HCT116 (cell line): ENCODE results near the gene TARS3. TPM values are rescaled to one million over a fixed set of nuclear protein-coding genes. Genes with fewer than 3 reads are reported as not detected.

Experiments used
- ATAC-seq: fragments of 200-7000 bp; cut with Tn5 transposase; 2 replicates; pipeline ENCODE4 v1.9.1; 2020; ENCODE audit warnings: mild to moderate bottlenecking, moderate library complexity
- BruUV-seq: library from RNA; stranded (reverse); fragments of 400-500 nt; replicated peaks from 2 replicates; lab custom pipeline; 2021; lab: Mats Ljungman, UMichigan
- CTCF ChIA-PET: fragments of 300-600 bp; sonication (Branson Sonifier 250); formaldehyde crosslinking; loops from one replicate; lab custom pipeline; 2021; ENCODE audit warnings: antibody characterized with exemption; lab: Charles Lee
- POLR2A ChIA-PET: fragments of 300-600, 350-600 bp; sonication (Branson Sonifier 250); formaldehyde crosslinking; loops from one replicate; lab custom pipeline; 2021; ENCODE audit warnings: antibody characterized with exemption; lab: Charles Lee
- RAD21 ChIA-PET, 2 experiments: fragments of 300-600 bp; sonication (Branson Sonifier 250); formaldehyde crosslinking; loops; one replicate each; lab custom pipeline; 2023; ENCODE audit warnings: low total read pairs in 2 of 2; ENCODE audit not compliant: uncharacterized antibody in 2 of 2, unreplicated experiment in 2 of 2, low non-redundant PET in 1 of 2; lab: Charles Lee
- DNase-seq: peaks from one replicate; pipeline ENCODE4 v3.0.0-alpha.2; 2010; ENCODE audit warnings: low read depth, low spot score
- H2AFZ ChIP-seq: fragments of 200-600 bp; shearing (Covaris generic), sonication (generic); 2 replicates; pipeline ENCODE4 v1.6.1; 2017; ENCODE audit warnings: low read depth, mixed run types, mixed read lengths, antibody characterized with exemption, low read length; ENCODE audit not compliant: poor library complexity, severe bottlenecking
- H3K27ac ChIP-seq: 2 replicates; pipeline ENCODE4 v1.5.1; 2012; ENCODE audit warnings: low read depth, low read length
- H3K27me3 ChIP-seq: fragments of 200-600 bp; sonication (generic); 2 replicates; pipeline ENCODE4 v1.6.1; 2016; ENCODE audit warnings: mixed run types, low read length, mixed read lengths; ENCODE audit not compliant: insufficient read depth
- H3K36me3 ChIP-seq, 2 experiments: fragments of 200-500 bp in 1 of 2; fragments of 200-600 bp in 1 of 2; sonication (Bioruptor generic) in 1 of 2; sonication (generic) in 1 of 2; 2 replicates each; pipeline versions ENCODE4 v1.5.1 to v1.6.1; 2014 to 2016; ENCODE audit warnings: low read length in 2 of 2, inconsistent platforms in 1 of 2, mixed read lengths in 1 of 2, mixed run types in 1 of 2; ENCODE audit not compliant: insufficient read depth in 2 of 2, control insufficient read depth in 1 of 2
- H3K4me1 ChIP-seq, 2 experiments: fragments of 200-600 bp in 1 of 2; sonication (generic) in 1 of 2; 2 replicates each; pipeline versions ENCODE4 v1.5.1 to v1.6.1; 2012 to 2017; ENCODE audit warnings: low read length in 2 of 2, inconsistent platforms in 1 of 2, mild to moderate bottlenecking in 1 of 2, mixed read lengths in 1 of 2, mixed run types in 1 of 2, moderate library complexity in 1 of 2; ENCODE audit not compliant: insufficient read depth in 2 of 2, control insufficient read depth in 1 of 2
- H3K4me2 ChIP-seq: fragments of 200-600 bp; sonication (generic); 2 replicates; pipeline ENCODE4 v1.6.1; 2017; ENCODE audit warnings: mixed run types, low read length, mixed read lengths
- H3K4me3 ChIP-seq, 2 experiments: fragments of 200-600 bp in 1 of 2; sonication (generic) in 1 of 2; replicated peaks in 1 of 2; 2 replicates each; pipeline ENCODE4 v1.5.1; 2011 to 2016; ENCODE audit warnings: low read length in 2 of 2, control low read depth in 1 of 2, low read depth in 1 of 2, mild to moderate bottlenecking in 1 of 2, mixed read lengths in 1 of 2, mixed run types in 1 of 2
- H3K79me2 ChIP-seq: fragments of 200-600 bp; sonication (generic); 2 replicates; pipeline ENCODE4 v1.6.1; 2017; ENCODE audit warnings: mild to moderate bottlenecking, mixed run types, low read length, moderate library complexity, mixed read lengths; ENCODE audit not compliant: insufficient read depth
- H3K9ac ChIP-seq: fragments of 200-600 bp; sonication (generic); 2 replicates; pipeline ENCODE4 v1.6.1; 2016; ENCODE audit warnings: low read length, mixed read lengths
- H3K9me2 ChIP-seq: fragments of 200-600 bp; sonication (generic), shearing (Covaris generic); 2 replicates; pipeline ENCODE4 v1.6.1; 2017; ENCODE audit warnings: mixed run types, mild to moderate bottlenecking, moderate library complexity; ENCODE audit not compliant: insufficient read depth
- H3K9me3 ChIP-seq, 2 experiments: fragments of 200-500 bp in 1 of 2; fragments of 200-600 bp in 1 of 2; sonication (Bioruptor generic) in 1 of 2; sonication (generic) in 1 of 2; 2 replicates each; pipeline ENCODE4 v1.6.1; 2014 to 2017; ENCODE audit warnings: low read length in 2 of 2, mixed read lengths in 2 of 2, inconsistent platforms in 1 of 2, low read depth in 1 of 2, mild to moderate bottlenecking in 1 of 2, mixed run types in 1 of 2, moderate library complexity in 1 of 2; ENCODE audit not compliant: control insufficient read depth in 1 of 2, insufficient read depth in 1 of 2
- H4K20me1 ChIP-seq: fragments of 200-600 bp; sonication (generic), shearing (Covaris generic); 2 replicates; pipeline ENCODE4 v1.6.1; 2017; ENCODE audit warnings: mixed run types, mild to moderate bottlenecking, moderate library complexity; ENCODE audit not compliant: insufficient read depth
- CBX3 ChIP-seq: IDR thresholded peaks from 2 replicates; pipeline ENCODE4 v1.6.1; 2012; ENCODE audit warnings: low read depth
- CEBPB ChIP-seq: IDR thresholded peaks from 2 replicates; pipeline ENCODE4 v1.6.1; 2012; ENCODE audit warnings: low read depth
- EGR1 ChIP-seq: IDR thresholded peaks from 2 replicates; pipeline ENCODE4 v1.6.1; 2012; ENCODE audit warnings: low read depth
- ELF1 ChIP-seq: IDR thresholded peaks from 2 replicates; pipeline ENCODE4 v1.6.1; 2012; ENCODE audit warnings: low read depth, borderline replicate concordance
- EZH2 ChIP-seq: fragments of 200-600 bp; sonication (generic); IDR thresholded peaks from 2 replicates; pipeline ENCODE4 v1.6.1; 2017; ENCODE audit warnings: antibody characterized with exemption, mixed run types
- EZH2phosphoT487 ChIP-seq: fragments of 200-600 bp; IDR thresholded peaks from 2 replicates; pipeline ENCODE4 v1.6.1; 2018; ENCODE audit warnings: antibody characterized with exemption, borderline replicate concordance
- FOSL1 ChIP-seq: IDR thresholded peaks from 2 replicates; pipeline ENCODE4 v1.6.1; 2012; ENCODE audit warnings: low read depth
- POLR2AphosphoS5 ChIP-seq: IDR thresholded peaks from 2 replicates; pipeline ENCODE4 v1.6.1; 2011; ENCODE audit warnings: mild to moderate bottlenecking, low read depth, low read length, moderate library complexity
- SP1 ChIP-seq: IDR thresholded peaks from 2 replicates; pipeline ENCODE4 v1.6.1; 2012; ENCODE audit warnings: low read depth
- SRF ChIP-seq: IDR thresholded peaks from 2 replicates; pipeline ENCODE4 v1.6.1; 2012; ENCODE audit warnings: low read depth
- TCF7L2 ChIP-seq: IDR thresholded peaks from 2 replicates; pipeline ENCODE4 v1.7.0; 2011; ENCODE audit warnings: borderline replicate concordance, inconsistent platforms; ENCODE audit not compliant: insufficient read depth, insufficient read length; ENCODE audit errors: extremely low read depth
- ZFX ChIP-seq: fragments of 450-650 bp; IDR thresholded peaks from 2 replicates; pipeline ENCODE4 v1.6.1; 2017
- ZNF274 ChIP-seq: fragments of 200-500 bp; sonication (Bioruptor generic); IDR thresholded peaks from 2 replicates; pipeline ENCODE4 v1.6.1; 2014; ENCODE audit warnings: mild to moderate bottlenecking, low read depth, low read length, inconsistent platforms
- intact Hi-C: fragments of 100-400 bp; cut with micrococcal nuclease; formaldehyde crosslinking; loops from 2 replicates; pipeline ENCODE4 v1.10.0; 2022
- total RNA-seq: library from RNA; stranded (reverse); gene quantifications from one replicate; pipeline ENCODE4 v1.2.1, GENCODE V29; 2021; ENCODE audit not compliant: unreplicated experiment
- TF ChIP-seq, protein P1 (sequence below), 3 experiments: fragments of 200-600 bp in 1 of 3; sonication (generic) in 1 of 3; IDR thresholded peaks in 2 of 3; conservative IDR thresholded peaks in 1 of 3; 2 replicates each; pipeline ENCODE4 v1.5.1; 2012 to 2017; ENCODE audit warnings: low read depth in 2 of 3, low read length in 2 of 3, antibody characterized with exemption in 1 of 3, borderline replicate concordance in 1 of 3, control low read depth in 1 of 3, mild to moderate bottlenecking in 1 of 3, mixed read lengths in 1 of 3, mixed run types in 1 of 3, moderate library complexity in 1 of 3; ENCODE audit not compliant: insufficient read depth in 1 of 3
- TF ChIP-seq, protein P2 (sequence below): IDR thresholded peaks from 2 replicates; pipeline ENCODE4 v1.6.1; 2011; ENCODE audit warnings: mild to moderate bottlenecking, low read length, moderate library complexity; ENCODE audit not compliant: insufficient replicate concordance; ENCODE audit errors: extremely low read depth
- TF ChIP-seq, protein P3 (sequence below): IDR thresholded peaks from 2 replicates; pipeline ENCODE4 v1.6.1; 2012; ENCODE audit warnings: low read depth
- TF ChIP-seq, protein P4 (sequence below): IDR thresholded peaks from 2 replicates; pipeline ENCODE4 v1.6.1; 2012

The TARS3 gene
- total RNA-seq, 1 experiment from 2014 or later = 11.1 TPM

- H4K20me1 ChIP-seq = no peaks in the 10 kb centered on the region
- intact Hi-C loops = no loop called here
- H3K4me2 ChIP-seq = no peak overlapping the region
- no peaks in the 10 kb centered on the region for H3K27me3 ChIP-seq
- H3K9me3 ChIP-seq = no peaks in the 10 kb centered on the region
- H3K4me1 ChIP-seq = peaks cover 6 to 18% of the 10 kb centered on the region in 2 experiments; a peak in 2 of 4 replicates
- ChIA-PET RAD21 (no interaction called here), CTCF (interaction anchor here (0.8 kb wide), 1 partner anchor 348 kb away, joined by 3 read pairs; no protein-coding TSS in a partner anchor), POLR2A (no interaction called here)
- ATAC-seq = no peak
- H3K36me3 ChIP-seq = peaks cover 33% of the 10 kb centered on the region in 2 experiments; a peak in 3 of 4 replicates
- no peak overlapping the region for H3K27ac ChIP-seq
- H3K4me3 ChIP-seq = no peak overlapping the region
- no peak for TF ChIP-seq EZH2phosphoT487
- TF ChIP-seq ZFX = no peak
- TF ChIP-seq, protein P1, sequence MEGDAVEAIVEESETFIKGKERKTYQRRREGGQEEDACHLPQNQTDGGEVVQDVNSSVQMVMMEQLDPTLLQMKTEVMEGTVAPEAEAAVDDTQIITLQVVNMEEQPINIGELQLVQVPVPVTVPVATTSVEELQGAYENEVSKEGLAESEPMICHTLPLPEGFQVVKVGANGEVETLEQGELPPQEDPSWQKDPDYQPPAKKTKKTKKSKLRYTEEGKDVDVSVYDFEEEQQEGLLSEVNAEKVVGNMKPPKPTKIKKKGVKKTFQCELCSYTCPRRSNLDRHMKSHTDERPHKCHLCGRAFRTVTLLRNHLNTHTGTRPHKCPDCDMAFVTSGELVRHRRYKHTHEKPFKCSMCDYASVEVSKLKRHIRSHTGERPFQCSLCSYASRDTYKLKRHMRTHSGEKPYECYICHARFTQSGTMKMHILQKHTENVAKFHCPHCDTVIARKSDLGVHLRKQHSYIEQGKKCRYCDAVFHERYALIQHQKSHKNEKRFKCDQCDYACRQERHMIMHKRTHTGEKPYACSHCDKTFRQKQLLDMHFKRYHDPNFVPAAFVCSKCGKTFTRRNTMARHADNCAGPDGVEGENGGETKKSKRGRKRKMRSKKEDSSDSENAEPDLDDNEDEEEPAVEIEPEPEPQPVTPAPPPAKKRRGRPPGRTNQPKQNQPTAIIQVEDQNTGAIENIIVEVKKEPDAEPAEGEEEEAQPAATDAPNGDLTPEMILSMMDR (IDR thresholded peaks at IDR 0.05 in 2 of 3, conservative IDR thresholded peaks at IDR 0.05 in 1 of 3; ENCODE audit: borderline replicate concordance in 1 of 3, insufficient read depth in 1 of 3, low read depth in 2 of 3, low read length in 2 of 3) = no peak
- TF ChIP-seq TCF7L2 = no peak
- TF ChIP-seq EGR1 = no peak
- no peak for TF ChIP-seq ZNF274
- TF ChIP-seq, protein P2, sequence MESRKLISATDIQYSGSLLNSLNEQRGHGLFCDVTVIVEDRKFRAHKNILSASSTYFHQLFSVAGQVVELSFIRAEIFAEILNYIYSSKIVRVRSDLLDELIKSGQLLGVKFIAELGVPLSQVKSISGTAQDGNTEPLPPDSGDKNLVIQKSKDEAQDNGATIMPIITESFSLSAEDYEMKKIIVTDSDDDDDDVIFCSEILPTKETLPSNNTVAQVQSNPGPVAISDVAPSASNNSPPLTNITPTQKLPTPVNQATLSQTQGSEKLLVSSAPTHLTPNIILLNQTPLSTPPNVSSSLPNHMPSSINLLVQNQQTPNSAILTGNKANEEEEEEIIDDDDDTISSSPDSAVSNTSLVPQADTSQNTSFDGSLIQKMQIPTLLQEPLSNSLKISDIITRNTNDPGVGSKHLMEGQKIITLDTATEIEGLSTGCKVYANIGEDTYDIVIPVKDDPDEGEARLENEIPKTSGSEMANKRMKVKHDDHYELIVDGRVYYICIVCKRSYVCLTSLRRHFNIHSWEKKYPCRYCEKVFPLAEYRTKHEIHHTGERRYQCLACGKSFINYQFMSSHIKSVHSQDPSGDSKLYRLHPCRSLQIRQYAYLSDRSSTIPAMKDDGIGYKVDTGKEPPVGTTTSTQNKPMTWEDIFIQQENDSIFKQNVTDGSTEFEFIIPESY = no peak
- no peak for TF ChIP-seq SP1
- no peak for TF ChIP-seq CBX3
- no peak for TF ChIP-seq ELF1
- TF ChIP-seq CEBPB = no peak
- TF ChIP-seq SRF = no peak
- TF ChIP-seq, protein P3, sequence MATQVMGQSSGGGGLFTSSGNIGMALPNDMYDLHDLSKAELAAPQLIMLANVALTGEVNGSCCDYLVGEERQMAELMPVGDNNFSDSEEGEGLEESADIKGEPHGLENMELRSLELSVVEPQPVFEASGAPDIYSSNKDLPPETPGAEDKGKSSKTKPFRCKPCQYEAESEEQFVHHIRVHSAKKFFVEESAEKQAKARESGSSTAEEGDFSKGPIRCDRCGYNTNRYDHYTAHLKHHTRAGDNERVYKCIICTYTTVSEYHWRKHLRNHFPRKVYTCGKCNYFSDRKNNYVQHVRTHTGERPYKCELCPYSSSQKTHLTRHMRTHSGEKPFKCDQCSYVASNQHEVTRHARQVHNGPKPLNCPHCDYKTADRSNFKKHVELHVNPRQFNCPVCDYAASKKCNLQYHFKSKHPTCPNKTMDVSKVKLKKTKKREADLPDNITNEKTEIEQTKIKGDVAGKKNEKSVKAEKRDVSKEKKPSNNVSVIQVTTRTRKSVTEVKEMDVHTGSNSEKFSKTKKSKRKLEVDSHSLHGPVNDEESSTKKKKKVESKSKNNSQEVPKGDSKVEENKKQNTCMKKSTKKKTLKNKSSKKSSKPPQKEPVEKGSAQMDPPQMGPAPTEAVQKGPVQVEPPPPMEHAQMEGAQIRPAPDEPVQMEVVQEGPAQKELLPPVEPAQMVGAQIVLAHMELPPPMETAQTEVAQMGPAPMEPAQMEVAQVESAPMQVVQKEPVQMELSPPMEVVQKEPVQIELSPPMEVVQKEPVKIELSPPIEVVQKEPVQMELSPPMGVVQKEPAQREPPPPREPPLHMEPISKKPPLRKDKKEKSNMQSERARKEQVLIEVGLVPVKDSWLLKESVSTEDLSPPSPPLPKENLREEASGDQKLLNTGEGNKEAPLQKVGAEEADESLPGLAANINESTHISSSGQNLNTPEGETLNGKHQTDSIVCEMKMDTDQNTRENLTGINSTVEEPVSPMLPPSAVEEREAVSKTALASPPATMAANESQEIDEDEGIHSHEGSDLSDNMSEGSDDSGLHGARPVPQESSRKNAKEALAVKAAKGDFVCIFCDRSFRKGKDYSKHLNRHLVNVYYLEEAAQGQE = no peak
- TF ChIP-seq FOSL1 = no peak
- no peak for TF ChIP-seq POLR2AphosphoS5
- no peak for TF ChIP-seq EZH2
- TF ChIP-seq, protein P4, sequence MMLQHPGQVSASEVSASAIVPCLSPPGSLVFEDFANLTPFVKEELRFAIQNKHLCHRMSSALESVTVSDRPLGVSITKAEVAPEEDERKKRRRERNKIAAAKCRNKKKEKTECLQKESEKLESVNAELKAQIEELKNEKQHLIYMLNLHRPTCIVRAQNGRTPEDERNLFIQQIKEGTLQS = no peak
- peaks cover 59% of the 10 kb centered on the region for H3K79me2 ChIP-seq
- H3K9ac ChIP-seq = no peak overlapping the region
- H2AFZ ChIP-seq = no peak overlapping the region
- H3K9me2 ChIP-seq = no peaks in the 10 kb centered on the region
- no TSS peak for BruUV-seq
- DNase-seq = no peak
Measured at GRCh38 chr15:101648356-101648755, 75.9 kb downstream of the TARS3 start.
